ENCODE data around the gene TPH1. TPM values are rescaled to one million over a fixed set of nuclear protein-coding genes. Genes with fewer than 3 reads are reported as not detected.

Gene TPH1
- total RNA-seq = under 0.01 TPM in 1 of 2 replicates, not detected in the other

GRCh38 chr11:18046116-18046777 lies at the start of gene TPH1:
Gene TPH1 (minus strand): TSS chr11:18046269. CDS start chr11:18040762, 5,507 bp downstream.

GRCh38 chr11:18012906-18013781 lies 32.9 kb downstream of the TPH1 start, which contains the start of gene SERGEF:
Gene SERGEF (minus strand): TSS chr11:18013047. CDS start chr11:18013010, 37 bp downstream.

Other genes with a start within 250 kb of the TPH1 start
- gene SERGEF, start 33.2 kb downstream of the TPH1 start, total RNA-seq = 15.3 and 32.1 TPM in 2 replicates
- 16.6 and 27.6 TPM in 2 replicates for gene SAAL1, start 59.8 kb upstream of the TPH1 start, total RNA-seq
- 0.28 TPM in 1 of 2 replicates, not detected in the other for gene MRGPRX3, start 86.3 kb upstream of the TPH1 start, total RNA-seq
- gene MRGPRX4, start 126.6 kb upstream of the TPH1 start, total RNA-seq = not detected in 2 replicates
- gene SAA4, start 190.5 kb upstream of the TPH1 start, total RNA-seq = not detected in 2 replicates
- 1.5 and 3.1 TPM in 2 replicates for gene SAA2, start 202.4 kb upstream of the TPH1 start, total RNA-seq
- 0.77 and 3.1 TPM in 2 replicates for gene SAA1, start 220.0 kb upstream of the TPH1 start, total RNA-seq

All from regular cardiac myocyte (primary cell).